Smooth muscle cell (in vitro differentiated cells): ENCODE data around the gene GAS1. TPM values are rescaled to one million over a fixed set of nuclear protein-coding genes. Genes with fewer than 3 reads are reported as not detected.

Experiments
- DNase-seq: peaks from one replicate; lab custom pipeline; 2025; ENCODE audit not compliant: unreplicated experiment; lab: John Stamatoyannopoulos, UW
- H2AFZ ChIP-seq: fragments of 200-600 bp; sonication (generic); 2 replicates; pipeline ENCODE4 v1.6.0; 2016; ENCODE audit warnings: antibody characterized with exemption, low read depth, mild to moderate bottlenecking
- H3F3A ChIP-seq: fragments of 200-600 bp; sonication (generic); 2 replicates; pipeline ENCODE4 v1.6.0; 2017; ENCODE audit warnings: antibody characterized with exemption, low read depth
- H3K27ac ChIP-seq: fragments of 200-600 bp; sonication (generic); 2 replicates; pipeline ENCODE4 v1.5.1; 2016; ENCODE audit warnings: low read depth, mild to moderate bottlenecking
- H3K27me3 ChIP-seq: fragments of 200-600 bp; sonication (generic); 2 replicates; pipeline ENCODE4 v1.6.1; 2016; ENCODE audit warnings: low read depth, mild to moderate bottlenecking
- H3K36me3 ChIP-seq: fragments of 200-600 bp; sonication (generic); 2 replicates; pipeline ENCODE4 v1.5.1; 2016; ENCODE audit warnings: low read depth
- H3K4me1 ChIP-seq: fragments of 200-600 bp; sonication (generic); 2 replicates; pipeline ENCODE4 v1.5.1; 2016; ENCODE audit warnings: low read depth
- H3K4me2 ChIP-seq: fragments of 200-600 bp; sonication (generic); 2 replicates; pipeline ENCODE4 v1.6.0; 2016; ENCODE audit warnings: mild to moderate bottlenecking
- H3K4me3 ChIP-seq: fragments of 200-600 bp; sonication (generic); 2 replicates; pipeline ENCODE4 v1.5.1; 2016; ENCODE audit warnings: mild to moderate bottlenecking
- H3K79me2 ChIP-seq: fragments of 200-600 bp; sonication (generic); 2 replicates; pipeline ENCODE4 v1.6.0; 2016; ENCODE audit warnings: low read depth, mild to moderate bottlenecking
- H3K9ac ChIP-seq: fragments of 200-600 bp; sonication (generic); 2 replicates; pipeline ENCODE4 v1.6.0; 2016; ENCODE audit warnings: low read depth
- H3K9me3 ChIP-seq: fragments of 200-600 bp; sonication (generic); replicated peaks from 2 replicates; pipeline ENCODE4 v1.5.1; 2016; ENCODE audit warnings: low read depth
- H4K20me1 ChIP-seq: fragments of 200-600 bp; sonication (generic); 2 replicates; pipeline ENCODE4 v1.6.0; 2016; ENCODE audit warnings: low read depth
- WGBS: methylation state at CpG from one replicate; pipeline ENCODE4 v1.1.7; 2016; ENCODE audit warnings: low lambda C conversion rate; 5-methylcytosine and 5-hydroxymethylcytosine counted together
- polyA plus RNA-seq: library from polyadenylated mRNA; unstranded; fragments of >200 nt; fragmentation: Nextera tagmentation; extraction: Ambion mirVana; gene quantifications from 2 replicates; pipeline ENCODE4 v1.2.1, GENCODE V29; 2016
- total RNA-seq: library from RNA; depleted of rRNA; stranded (reverse); fragments of >200 nt; gene quantifications from 2 replicates; pipeline ENCODE4 v1.2.3, GENCODE V29; 2014
- TF ChIP-seq, protein P1 (sequence below): fragments of 200-600 bp; sonication (generic); IDR thresholded peaks from 2 replicates; pipeline ENCODE4 v1.5.1; 2017; ENCODE audit warnings: borderline replicate concordance, mild to moderate bottlenecking, antibody characterized with exemption; ENCODE audit not compliant: insufficient read depth, poor library complexity, severe bottlenecking

The GAS1 gene
- total and polyA plus RNA-seq, 2 experiments from 2014 or later, result 74.8 to 134 TPM

DNA sequence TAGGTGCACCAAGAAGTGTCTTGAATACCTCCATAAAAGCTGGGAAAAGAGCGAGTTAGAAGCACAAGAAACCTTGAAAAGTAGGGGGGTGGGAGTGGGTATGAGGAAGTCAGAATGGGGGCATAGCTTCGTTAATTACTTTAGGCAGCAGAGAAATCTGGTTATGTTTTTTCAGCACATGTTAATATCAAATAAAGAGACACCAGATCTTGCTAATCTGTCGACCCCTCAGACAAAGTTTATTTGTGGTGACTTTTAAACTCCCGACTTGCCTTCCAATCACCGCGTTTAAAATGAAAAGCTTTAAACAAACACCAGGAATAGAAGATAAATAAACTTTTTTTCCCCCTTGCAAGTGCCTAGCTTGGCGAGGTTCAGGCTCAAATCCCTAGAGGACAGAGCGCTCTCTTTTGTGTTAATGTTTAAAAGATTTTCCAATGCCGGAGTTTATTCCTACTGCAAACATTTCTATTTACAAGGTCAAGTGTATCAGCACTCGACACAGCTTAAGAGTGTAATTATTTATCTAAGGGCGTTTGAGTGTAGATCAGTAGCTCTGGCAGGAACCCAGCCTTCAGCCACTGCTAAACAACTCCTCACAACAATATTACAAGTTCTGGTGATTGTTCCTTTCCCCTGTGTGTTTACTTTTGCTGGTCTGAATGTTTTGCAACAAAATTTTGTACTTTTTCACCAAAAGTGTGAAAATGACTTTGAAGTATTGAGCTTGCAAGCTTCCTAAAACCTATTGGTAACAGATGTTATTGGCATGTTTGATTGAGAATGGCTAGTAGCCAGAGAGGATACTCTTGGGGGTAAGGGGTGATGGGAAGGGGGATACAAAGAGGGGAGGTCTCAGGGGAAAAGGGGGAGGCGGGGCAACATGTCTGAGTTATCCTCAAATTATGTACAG lies 3.8 kb downstream of the GAS1 start:
- Histone ChIP-seq H3K27me3 (peaks cover 19% of the 10 kb centered on the region), H3F3A (peaks cover 6% of the 10 kb centered on the region), H3K36me3 (no peaks in the 10 kb centered on the region), H3K4me3 (peak overlapping the region; percentile 94), H3K9ac (no peak overlapping the region), H2AFZ (no peak overlapping the region), H3K79me2 (peaks cover 21% of the 10 kb centered on the region), H4K20me1 (peaks cover 17% of the 10 kb centered on the region), H3K4me2 (peak overlapping the region; percentile 90), H3K27ac (peak overlapping the region; percentile 70), H3K9me3 (no peaks in the 10 kb centered on the region), H3K4me1 (peaks cover 52% of the 10 kb centered on the region)
- TF ChIP-seq, protein P1, sequence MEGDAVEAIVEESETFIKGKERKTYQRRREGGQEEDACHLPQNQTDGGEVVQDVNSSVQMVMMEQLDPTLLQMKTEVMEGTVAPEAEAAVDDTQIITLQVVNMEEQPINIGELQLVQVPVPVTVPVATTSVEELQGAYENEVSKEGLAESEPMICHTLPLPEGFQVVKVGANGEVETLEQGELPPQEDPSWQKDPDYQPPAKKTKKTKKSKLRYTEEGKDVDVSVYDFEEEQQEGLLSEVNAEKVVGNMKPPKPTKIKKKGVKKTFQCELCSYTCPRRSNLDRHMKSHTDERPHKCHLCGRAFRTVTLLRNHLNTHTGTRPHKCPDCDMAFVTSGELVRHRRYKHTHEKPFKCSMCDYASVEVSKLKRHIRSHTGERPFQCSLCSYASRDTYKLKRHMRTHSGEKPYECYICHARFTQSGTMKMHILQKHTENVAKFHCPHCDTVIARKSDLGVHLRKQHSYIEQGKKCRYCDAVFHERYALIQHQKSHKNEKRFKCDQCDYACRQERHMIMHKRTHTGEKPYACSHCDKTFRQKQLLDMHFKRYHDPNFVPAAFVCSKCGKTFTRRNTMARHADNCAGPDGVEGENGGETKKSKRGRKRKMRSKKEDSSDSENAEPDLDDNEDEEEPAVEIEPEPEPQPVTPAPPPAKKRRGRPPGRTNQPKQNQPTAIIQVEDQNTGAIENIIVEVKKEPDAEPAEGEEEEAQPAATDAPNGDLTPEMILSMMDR, result no peak
- DNase-seq, result no peak
- 8% methylated on average over 12 of the region's 12 CpGs for WGBS

DNA sequence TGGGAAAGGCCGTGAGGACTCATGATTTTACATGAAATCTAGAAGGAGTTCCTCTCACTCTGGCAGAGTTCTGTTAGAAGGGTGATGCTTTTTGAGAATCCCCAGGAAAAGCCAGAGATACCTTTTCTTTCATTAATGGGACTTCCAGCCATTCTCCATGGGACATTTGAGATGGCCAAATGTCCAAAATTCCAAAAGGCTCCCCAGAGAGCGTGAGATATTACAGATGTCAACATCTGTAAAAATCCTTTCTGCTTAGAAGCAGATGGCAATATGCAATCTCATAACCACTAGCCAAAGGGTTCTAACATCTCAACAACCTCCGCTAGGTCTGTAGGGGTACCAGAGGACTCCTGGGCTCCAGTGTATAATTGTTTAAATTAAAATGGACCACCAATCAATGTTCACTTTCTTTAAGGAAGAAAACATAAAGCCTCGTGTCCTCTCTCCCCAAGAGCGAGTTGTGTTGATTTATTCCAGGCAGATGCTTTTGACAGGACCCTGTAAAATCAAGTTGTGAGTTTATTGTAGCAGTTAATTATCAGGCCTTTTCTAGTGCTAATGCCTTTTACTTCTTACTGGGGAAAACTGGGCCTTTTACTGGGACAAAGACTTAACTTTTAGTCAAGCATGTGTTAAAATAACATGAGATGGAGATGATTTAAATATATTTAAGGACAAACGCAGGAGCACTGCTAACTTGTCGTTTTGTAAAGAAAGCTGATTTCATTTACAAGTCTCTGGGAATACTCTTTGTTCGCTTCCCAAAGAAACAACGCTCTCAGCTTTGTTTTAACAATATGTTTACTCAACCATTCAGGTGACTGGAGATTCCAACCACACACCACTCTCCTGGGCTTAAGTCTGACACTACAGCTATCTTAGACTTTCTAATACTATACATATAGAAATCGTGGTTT lies 4.8 kb downstream of the GAS1 start:
- Histone ChIP-seq H3K4me3 (no peak overlapping the region), H3K27ac (peak overlapping the region; percentile 17), H4K20me1 (peaks cover 17% of the 10 kb centered on the region), H3F3A (peaks cover 6% of the 10 kb centered on the region), H2AFZ (no peak overlapping the region), H3K36me3 (no peaks in the 10 kb centered on the region), H3K79me2 (peaks cover 21% of the 10 kb centered on the region), H3K9ac (no peak overlapping the region), H3K4me1 (peaks cover 52% of the 10 kb centered on the region), H3K9me3 (no peaks in the 10 kb centered on the region), H3K27me3 (peaks cover 19% of the 10 kb centered on the region), H3K4me2 (peak overlapping the region; percentile 90)
- DNase-seq, result no peak
- TF ChIP-seq, protein P1, result no peak
- 29% methylated on average over 10 of the region's 10 CpGs for WGBS

GRCh38 chr9:86941197-86941596 lies 6.1 kb downstream of the GAS1 start:
- no peaks in the 10 kb centered on the region for H3K9me3 ChIP-seq
- no peak overlapping the region for H3K9ac ChIP-seq
- DNase-seq, result no peak
- no peaks in the 10 kb centered on the region for H3K36me3 ChIP-seq
- H3K79me2 ChIP-seq, result peaks cover 21% of the 10 kb centered on the region
- peaks cover 52% of the 10 kb centered on the region for H3K4me1 ChIP-seq
- H2AFZ ChIP-seq, result no peak overlapping the region
- peaks cover 19% of the 10 kb centered on the region for H3K27me3 ChIP-seq
- H4K20me1 ChIP-seq, result peaks cover 17% of the 10 kb centered on the region
- peaks cover 4% of the 10 kb centered on the region for H3F3A ChIP-seq
- H3K27ac ChIP-seq, result no peak overlapping the region
- no peak overlapping the region for H3K4me3 ChIP-seq
- 69% methylated on average over 2 of the region's 2 CpGs for WGBS
- no peak overlapping the region for H3K4me2 ChIP-seq
- TF ChIP-seq, protein P1, result no peak
